GM12878 (cell line): ENCODE measurements around the gene POU2AF2. TPM values are rescaled to one million over a fixed set of nuclear protein-coding genes. Genes with fewer than 3 reads are reported as not detected.

Experiments
- ATAC-seq: fragments of 200-7000 bp; cut with Tn5 transposase; 3 replicates; pipeline ENCODE4 v1.9.1; 2020; ENCODE audit warnings: mild to moderate bottlenecking, moderate library complexity
- BruUV-seq: library from RNA; stranded (reverse); fragments of 400-500 nt; replicated peaks from 2 replicates; lab custom pipeline; 2021; lab: Mats Ljungman, UMichigan
- CTCF ChIA-PET: fragments of 300-600 bp; sonication (Branson Sonifier 250); formaldehyde crosslinking; extraction: SDS; loops from one replicate; lab custom pipeline; 2021; ENCODE audit warnings: inconsistent platforms; lab: Yijun Ruan, JAX
- POLR2A ChIA-PET: fragments of 350-600 bp; formaldehyde crosslinking; extraction: SDS; loops from one replicate; lab custom pipeline; 2021; ENCODE audit warnings: inconsistent platforms; lab: Charles Lee
- RAD21 ChIA-PET: fragments of 300-600 bp; sonication (Branson Sonifier 250); formaldehyde crosslinking; loops from one replicate; lab custom pipeline; 2023; ENCODE audit warnings: antibody characterized with exemption; ENCODE audit not compliant: unreplicated experiment; lab: Charles Lee
- SMC1A ChIA-PET: fragments of 300-600 bp; sonication (Branson Sonifier 250); formaldehyde crosslinking; loops from one replicate; lab custom pipeline; 2023; ENCODE audit not compliant: unreplicated experiment, uncharacterized antibody; lab: Charles Lee
- DNase-seq: peaks from one replicate; pipeline ENCODE4 v3.0.0-alpha.2; 2011; ENCODE audit warnings: low read depth, low spot score
- FAIRE-seq: peaks from 3 replicates; lab custom pipeline; 2011; peaks lifted over from hg19 to GRCh38; lab: Jason Lieb, UNC
- H2AFZ ChIP-seq: 2 replicates; pipeline ENCODE4 v1.6.0; 2011; ENCODE audit warnings: low read depth, low read length, control low read depth; ENCODE audit not compliant: control insufficient read depth
- H3K27ac ChIP-seq: 2 replicates; pipeline ENCODE4 v1.5.1; 2011; ENCODE audit warnings: control low read depth; ENCODE audit not compliant: control insufficient read depth, insufficient read depth
- H3K27me3 ChIP-seq, 2 experiments: replicated peaks in 1 of 2; 2 replicates each; pipeline versions ENCODE4 v1.6.0 to v1.6.1; 2011; ENCODE audit warnings: low read length in 1 of 2; ENCODE audit not compliant: control insufficient read depth in 2 of 2, insufficient read depth in 2 of 2
- H3K36me3 ChIP-seq, 2 experiments: 2 replicates each; pipeline ENCODE4 v1.5.1; 2011; ENCODE audit warnings: low read length in 1 of 2; ENCODE audit not compliant: control insufficient read depth in 2 of 2, insufficient read depth in 2 of 2
- H3K4me1 ChIP-seq: 2 replicates; pipeline ENCODE4 v1.6.1; 2011; ENCODE audit warnings: mild to moderate bottlenecking, low read length, moderate library complexity, mixed read lengths; ENCODE audit not compliant: control insufficient read depth, insufficient read depth
- H3K4me2 ChIP-seq: 2 replicates; pipeline ENCODE4 v1.6.0; 2011; ENCODE audit warnings: control low read depth; ENCODE audit not compliant: control insufficient read depth, insufficient read depth
- H3K4me3 ChIP-seq: fragments of 200-600 bp; sonication (generic); 2 replicates; pipeline ENCODE4 v1.5.1; 2016
- H3K79me2 ChIP-seq: 2 replicates; pipeline ENCODE4 v1.6.0; 2011; ENCODE audit warnings: low read length; ENCODE audit not compliant: control insufficient read depth, insufficient read depth
- H3K9ac ChIP-seq: 2 replicates; pipeline ENCODE4 v1.8.0; 2011; ENCODE audit warnings: low read length, control low read depth, mixed read lengths; ENCODE audit not compliant: control insufficient read depth, insufficient read depth
- H3K9me3 ChIP-seq: replicated peaks from 3 replicates; pipeline ENCODE4 v1.5.1; 2011; ENCODE audit warnings: mild to moderate bottlenecking, low read length; ENCODE audit not compliant: control insufficient read depth, insufficient read depth
- H4K20me1 ChIP-seq: 2 replicates; pipeline ENCODE4 v1.6.0; 2011; ENCODE audit not compliant: control insufficient read depth, insufficient read depth
- CHD1 ChIP-seq: IDR thresholded peaks from 2 replicates; pipeline ENCODE4 v1.6.1; 2012; ENCODE audit warnings: low read depth, low read length, improper control_type of control experiment
- CREM ChIP-seq: IDR thresholded peaks from 2 replicates; pipeline ENCODE4 v1.6.1; 2014; ENCODE audit warnings: antibody characterized with exemption, low read depth
- EP300 ChIP-seq, 2 experiments: fragments of 150-350 bp in 1 of 2; IDR thresholded peaks; 2 replicates each; pipeline ENCODE4 v1.6.1; 2011 to 2012; ENCODE audit warnings: low read depth in 2 of 2, low read length in 2 of 2, borderline replicate concordance in 1 of 2, improper control_type of control experiment in 1 of 2, inconsistent platforms in 1 of 2; ENCODE audit not compliant: control insufficient read depth in 1 of 2
- GABPA ChIP-seq: IDR thresholded peaks from 2 replicates; pipeline ENCODE4 v1.6.1; 2014; ENCODE audit warnings: antibody characterized with exemption, low read depth, mild to moderate bottlenecking, inconsistent platforms
- IKZF1 ChIP-seq: fragments of 450-650 bp; conservative IDR thresholded peaks from 2 replicates; pipeline ENCODE4 v1.6.1; 2017; ENCODE audit warnings: antibody characterized with exemption, mild to moderate bottlenecking
- MYB ChIP-seq: fragments of 150-350 bp; IDR thresholded peaks from 2 replicates; pipeline ENCODE4 v1.6.1; 2014; ENCODE audit warnings: mild to moderate bottlenecking, low read depth, low read length, borderline replicate concordance
- PML ChIP-seq: IDR thresholded peaks from 2 replicates; pipeline ENCODE4 v1.6.1; 2012; ENCODE audit warnings: low read length, inconsistent platforms
- SIX5 ChIP-seq: IDR thresholded peaks from 2 replicates; pipeline ENCODE4 v1.6.1; 2011; ENCODE audit warnings: mild to moderate bottlenecking, low read depth, low read length, moderate library complexity; ENCODE audit not compliant: severe bottlenecking
- STAT3 ChIP-seq: IDR thresholded peaks from 2 replicates; pipeline ENCODE4 v1.6.1; 2011; ENCODE audit warnings: low read depth, low read length, improper control_type of control experiment
- TAF1 ChIP-seq: IDR thresholded peaks from 2 replicates; pipeline ENCODE4 v1.6.1; 2011; ENCODE audit warnings: mild to moderate bottlenecking, low read depth, low read length, borderline replicate concordance
- TARDBP ChIP-seq: IDR thresholded peaks from 2 replicates; pipeline ENCODE4 v1.6.1; 2016; ENCODE audit warnings: borderline replicate concordance
- WGBS: methylation state at CpG from one replicate; pipeline ENCODE4 v1.1.6; 2016; ENCODE audit warnings: low lambda C conversion rate; ENCODE audit not compliant: insufficient replicate concordance, insufficient coverage; ENCODE audit errors: missing lambda C conversion rate; 5-methylcytosine and 5-hydroxymethylcytosine counted together
- in situ Hi-C: fragments of 300-500 bp; cut with MboI; formaldehyde crosslinking; loops from 9 replicates; pipeline ENCODE4 v1.14.3; 2018; ENCODE audit warnings: mixed read lengths
- intact Hi-C: fragments of 100-400 bp; cut with micrococcal nuclease; formaldehyde crosslinking; loops from one replicate; pipeline ENCODE4 v1.14.2; 2022; ENCODE audit not compliant: unreplicated experiment
- polyA plus RNA-seq, 11 experiments: library from polyadenylated mRNA; depleted of rRNA in 4 of 11; unstranded in 6 of 11; stranded (reverse) in 5 of 11; fragments of >200 nt; fragmentation: Nextera tagmentation in 4 of 11; fragmentation: Illumina TruSeq in 1 of 11; extraction: Ambion mirVana in 4 of 11; extraction: Trizol in 1 of 11; gene quantifications; 1 replicate in 1 of 11; 2 replicates in 10 of 11; pipeline versions ENCODE4 v1.2.1 to v1.2.3, GENCODE V29; 2011 to 2016; ENCODE audit warnings: inconsistent platforms in 2 of 11, missing spikeins in 2 of 11, low read depth in 1 of 11
- total RNA-seq, 4 experiments: library from RNA; depleted of rRNA in 3 of 4; stranded (reverse); fragments of >200 nt in 3 of 4; fragmentation: Illumina TruSeq in 1 of 4; extraction: Trizol in 1 of 4; gene quantifications; 2 replicates each; pipeline versions ENCODE4 v1.2.1 to v1.2.3, GENCODE V29; 2013 to 2021
- TF ChIP-seq, protein P1 (sequence below): IDR thresholded peaks from 2 replicates; pipeline ENCODE4 v1.6.1; 2011; ENCODE audit warnings: borderline replicate concordance, low read depth, mild to moderate bottlenecking, moderate library complexity, low read length; ENCODE audit not compliant: insufficient read depth, poor library complexity, severe bottlenecking
- TF ChIP-seq, protein P2 (sequence below): fragments of 150-350 bp; IDR thresholded peaks from 2 replicates; pipeline ENCODE4 v1.6.1; 2016; ENCODE audit warnings: low read depth, low read length

The POU2AF2 gene
- total and polyA plus RNA-seq, 10 of the 15 experiments (the other 5 are each of a cell fraction or from before 2014, with no cell fraction given), result not detected

DNA sequence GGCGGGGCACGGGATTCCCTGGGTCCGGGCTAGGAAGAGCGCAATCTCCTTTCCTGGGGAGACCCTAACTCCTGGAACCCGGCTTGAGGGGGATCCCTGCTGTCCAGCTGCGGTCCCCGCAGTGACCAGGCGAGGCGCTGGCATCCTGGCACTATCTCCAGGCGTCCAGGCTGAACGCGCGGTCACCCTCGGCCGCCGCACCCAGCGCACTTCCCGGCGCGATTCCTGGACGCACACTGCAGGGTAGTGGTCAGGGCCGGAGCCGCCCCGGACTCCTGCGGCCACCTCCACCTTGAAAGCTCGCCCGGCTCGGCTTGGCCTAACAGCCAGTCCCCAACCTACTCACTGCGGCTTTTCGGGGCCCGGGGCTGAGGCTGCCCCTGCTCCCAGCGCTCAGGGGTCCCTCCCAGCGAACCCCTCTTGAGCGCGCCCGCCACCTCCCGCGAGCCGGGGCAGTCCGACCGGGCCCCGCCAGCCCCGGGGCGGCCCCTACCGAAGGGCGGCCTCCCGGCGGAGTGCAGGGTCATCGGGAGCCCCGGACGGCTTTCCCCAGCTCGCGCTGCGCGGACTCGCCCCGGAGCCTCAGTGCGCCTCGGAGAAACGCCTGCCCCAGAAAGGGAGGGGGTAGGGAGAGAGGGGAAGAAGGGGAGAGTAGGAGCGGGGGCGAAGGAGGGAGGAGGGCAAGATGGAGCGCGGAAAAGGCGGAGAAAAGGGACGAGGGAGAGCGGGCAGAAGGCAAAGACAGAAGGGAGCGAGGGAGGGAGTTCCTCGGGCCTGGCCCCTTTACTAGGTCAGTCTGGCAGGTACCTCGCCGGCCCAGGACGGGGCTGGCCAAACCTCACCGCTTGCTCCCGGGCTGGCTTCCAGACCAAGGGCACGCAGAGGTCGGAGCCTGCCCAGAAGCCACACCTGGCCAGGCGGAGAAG is 53.8 kb downstream of the POU2AF2 start (continued):
- TF ChIP-seq PML (no peak), IKZF1 (peak; percentile 71)
- TF ChIP-seq, protein P1, sequence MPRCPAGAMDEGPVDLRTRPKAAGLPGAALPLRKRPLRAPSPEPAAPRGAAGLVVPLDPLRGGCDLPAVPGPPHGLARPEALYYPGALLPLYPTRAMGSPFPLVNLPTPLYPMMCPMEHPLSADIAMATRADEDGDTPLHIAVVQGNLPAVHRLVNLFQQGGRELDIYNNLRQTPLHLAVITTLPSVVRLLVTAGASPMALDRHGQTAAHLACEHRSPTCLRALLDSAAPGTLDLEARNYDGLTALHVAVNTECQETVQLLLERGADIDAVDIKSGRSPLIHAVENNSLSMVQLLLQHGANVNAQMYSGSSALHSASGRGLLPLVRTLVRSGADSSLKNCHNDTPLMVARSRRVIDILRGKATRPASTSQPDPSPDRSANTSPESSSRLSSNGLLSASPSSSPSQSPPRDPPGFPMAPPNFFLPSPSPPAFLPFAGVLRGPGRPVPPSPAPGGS, result no peak

DNA sequence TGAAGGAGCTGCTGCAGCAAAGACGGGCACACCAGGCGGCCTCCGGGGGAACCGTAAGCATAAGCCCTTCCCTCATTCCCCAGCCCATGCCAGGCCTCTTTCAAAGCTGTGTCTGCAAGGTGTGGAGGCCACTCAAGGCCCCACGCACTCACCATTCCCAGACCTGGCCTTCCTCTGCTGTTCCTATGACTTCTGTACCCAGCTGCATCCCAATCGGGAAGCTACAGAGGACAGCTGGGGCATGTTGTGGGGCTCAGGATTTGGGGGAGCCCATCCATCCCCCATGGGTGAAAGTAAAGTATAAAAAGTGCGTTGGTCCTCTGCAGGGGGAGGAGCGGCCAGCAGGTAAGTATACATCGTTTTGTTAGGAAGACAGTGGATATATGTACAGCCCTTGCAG is 55.0 kb downstream of the POU2AF2 start:
- intact Hi-C loops, result no loop called here
- no peak for TF ChIP-seq EP300 (IDR thresholded peaks at IDR 0.05; ENCODE audit: borderline replicate concordance in 1 of 2, control insufficient read depth in 1 of 2, low read depth in 2 of 2, low read length in 2 of 2)
- no peak for TF ChIP-seq GABPA
- TF ChIP-seq CREM, result no peak
- TF ChIP-seq CHD1, result no peak
- TF ChIP-seq, protein P2, sequence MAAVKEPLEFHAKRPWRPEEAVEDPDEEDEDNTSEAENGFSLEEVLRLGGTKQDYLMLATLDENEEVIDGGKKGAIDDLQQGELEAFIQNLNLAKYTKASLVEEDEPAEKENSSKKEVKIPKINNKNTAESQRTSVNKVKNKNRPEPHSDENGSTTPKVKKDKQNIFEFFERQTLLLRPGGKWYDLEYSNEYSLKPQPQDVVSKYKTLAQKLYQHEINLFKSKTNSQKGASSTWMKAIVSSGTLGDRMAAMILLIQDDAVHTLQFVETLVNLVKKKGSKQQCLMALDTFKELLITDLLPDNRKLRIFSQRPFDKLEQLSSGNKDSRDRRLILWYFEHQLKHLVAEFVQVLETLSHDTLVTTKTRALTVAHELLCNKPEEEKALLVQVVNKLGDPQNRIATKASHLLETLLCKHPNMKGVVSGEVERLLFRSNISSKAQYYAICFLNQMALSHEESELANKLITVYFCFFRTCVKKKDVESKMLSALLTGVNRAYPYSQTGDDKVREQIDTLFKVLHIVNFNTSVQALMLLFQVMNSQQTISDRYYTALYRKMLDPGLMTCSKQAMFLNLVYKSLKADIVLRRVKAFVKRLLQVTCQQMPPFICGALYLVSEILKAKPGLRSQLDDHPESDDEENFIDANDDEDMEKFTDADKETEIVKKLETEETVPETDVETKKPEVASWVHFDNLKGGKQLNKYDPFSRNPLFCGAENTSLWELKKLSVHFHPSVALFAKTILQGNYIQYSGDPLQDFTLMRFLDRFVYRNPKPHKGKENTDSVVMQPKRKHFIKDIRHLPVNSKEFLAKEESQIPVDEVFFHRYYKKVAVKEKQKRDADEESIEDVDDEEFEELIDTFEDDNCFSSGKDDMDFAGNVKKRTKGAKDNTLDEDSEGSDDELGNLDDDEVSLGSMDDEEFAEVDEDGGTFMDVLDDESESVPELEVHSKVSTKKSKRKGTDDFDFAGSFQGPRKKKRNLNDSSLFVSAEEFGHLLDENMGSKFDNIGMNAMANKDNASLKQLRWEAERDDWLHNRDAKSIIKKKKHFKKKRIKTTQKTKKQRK, result no peak
- TF ChIP-seq STAT3, result no peak
- no peak for TF ChIP-seq TAF1
- TF ChIP-seq TARDBP, result no peak
- no peak for TF ChIP-seq MYB
- no peak for TF ChIP-seq SIX5

More for the DNA sequence above, 55.0 kb downstream of the POU2AF2 start:
- 90% methylated on average over 9 of the region's 9 CpGs for WGBS
- DNase-seq (no peak), FAIRE-seq (no peak), ATAC-seq (no peak)
- in situ Hi-C loops, result no loop called here
- Histone ChIP-seq H3K4me2 (no peak overlapping the region), H3K27ac (no peak overlapping the region), H3K27me3 (peaks cover 0 to 7% of the 10 kb centered on the region in 2 experiments; a peak in 3 of 4 replicates), H4K20me1 (no peaks in the 10 kb centered on the region), H3K9ac (no peak overlapping the region), H2AFZ (no peak overlapping the region), H3K4me1 (no peaks in the 10 kb centered on the region), H3K79me2 (no peaks in the 10 kb centered on the region), H3K4me3 (no peak overlapping the region), H3K9me3 (no peaks in the 10 kb centered on the region), H3K36me3 (no peaks in the 10 kb centered on the region)
- POLR2A ChIA-PET, result no interaction called here
- CTCF ChIA-PET, result interaction anchor here (1.6 to 4.3 kb wide), 4 partner anchors 33 to 130 kb away, joined by 3 to 26 read pairs (median 6); no protein-coding TSS in a partner anchor
- SMC1A ChIA-PET, result interaction anchor here (2.8 kb wide), 1 partner anchor 122 kb away, joined by 10 read pairs; no protein-coding TSS in a partner anchor
- RAD21 ChIA-PET, result interaction anchor here (0.8 kb wide), 1 partner anchor 18 kb away, joined by 3 read pairs; no protein-coding TSS in a partner anchor
- BruUV-seq, result no TSS peak
